Stimulated activated CD4-positive, alpha-beta T cell treated with anti-CD3 and anti-CD28 coated beads, TNF-alpha, amount 100 ng/mL, for 1 hour (primary cell): ENCODE data around the gene SMC2.

ENCODE experiments used
- DNase-seq, 3 donors: peaks; one replicate each; pipeline ENCODE4 v3.0.0-alpha.2; 2020; ENCODE audit warnings: low read depth in 3 of 3, low spot score in 1 of 3

Gene SMC2

DNA sequence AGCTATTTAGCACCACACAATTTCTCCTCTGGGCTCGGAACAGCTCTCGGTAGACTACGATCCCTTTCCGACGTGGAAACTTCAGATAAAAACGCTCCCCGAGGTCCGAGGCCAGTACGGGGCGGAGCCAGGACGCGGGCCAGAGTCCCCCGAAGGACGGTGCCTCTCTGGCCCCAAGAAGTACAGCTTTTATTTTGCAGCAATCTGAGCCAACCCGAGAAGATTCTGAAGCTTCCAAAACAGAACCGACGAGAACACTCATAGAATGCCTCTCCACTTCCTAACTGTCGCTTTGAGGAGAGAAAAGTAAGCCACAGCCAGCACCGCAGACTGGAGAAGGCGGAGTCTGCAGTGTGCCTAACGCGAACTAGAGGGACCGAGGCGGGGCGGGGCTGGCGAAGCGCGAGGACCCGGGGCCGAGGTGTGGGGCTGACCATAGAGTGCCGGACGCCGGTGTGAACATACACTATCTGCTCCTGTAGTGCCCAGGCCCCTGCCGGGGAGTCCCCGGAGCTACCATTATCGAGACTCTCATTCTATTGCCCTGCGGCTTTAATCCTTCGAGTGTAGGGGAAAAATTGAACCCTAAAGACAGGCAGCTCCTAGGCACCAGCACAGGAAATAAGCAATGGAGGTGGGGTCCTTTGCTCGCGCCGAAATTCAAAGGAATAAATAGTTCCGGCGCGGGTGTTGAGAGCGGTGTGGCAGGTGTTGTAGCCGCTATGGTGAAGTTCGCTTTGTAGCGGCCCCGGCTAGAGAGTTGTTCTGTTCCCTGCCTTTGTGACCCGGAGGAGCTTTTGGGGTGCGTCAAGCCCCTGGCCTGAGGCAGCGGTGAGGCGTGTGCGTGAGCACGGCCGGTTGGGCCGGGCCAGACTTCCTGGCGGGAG, at the start of gene SMC2:
SMC2 (plus strand) TSS at position 663 of the 887 bp plus-strand sequence. CDS start 1,076 bp downstream, outside the sequence.
- peak; percentile 80 to 90 (median 88) for DNase-seq

DNA sequence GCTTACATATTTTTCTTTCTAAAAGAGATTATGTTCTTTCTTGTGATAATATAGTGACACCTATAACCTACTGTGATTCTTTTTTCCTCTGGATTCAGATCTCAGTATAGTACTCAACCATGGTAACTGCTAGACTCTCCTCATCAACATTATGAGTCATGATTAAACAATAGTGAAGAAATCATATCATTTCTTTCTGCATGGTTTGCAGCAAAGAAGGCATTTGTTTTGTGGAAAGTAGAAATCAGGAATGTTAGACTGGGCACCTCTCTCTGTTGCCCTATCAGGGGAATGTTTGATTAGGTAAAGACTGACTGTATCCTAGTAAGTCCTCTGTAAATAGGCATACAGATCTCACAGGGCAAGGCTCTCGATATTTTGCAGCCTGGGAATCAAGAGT, 25.6 kb upstream of the SMC2 start:
- DNase-seq: no peak

DNA sequence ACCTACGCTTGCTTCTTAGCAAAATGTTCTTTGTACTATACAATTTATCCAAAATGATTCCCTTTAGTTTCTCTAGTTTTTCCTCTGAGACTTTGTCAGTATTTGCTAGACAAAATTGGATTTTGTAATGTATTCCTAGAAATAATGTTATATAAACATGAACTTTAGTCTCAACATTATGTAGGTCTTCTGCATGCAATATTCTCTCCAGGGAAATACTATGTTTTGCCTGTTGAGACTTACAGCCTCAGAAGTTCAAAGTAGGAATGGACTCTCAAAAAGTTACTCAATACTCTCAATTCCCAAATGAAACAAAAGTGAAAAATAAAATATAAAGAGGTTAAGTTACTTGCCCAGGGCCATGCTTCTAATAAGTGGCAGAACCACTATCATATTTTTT, 24.8 kb upstream of the SMC2 start:
- no peak for DNase-seq

DNA sequence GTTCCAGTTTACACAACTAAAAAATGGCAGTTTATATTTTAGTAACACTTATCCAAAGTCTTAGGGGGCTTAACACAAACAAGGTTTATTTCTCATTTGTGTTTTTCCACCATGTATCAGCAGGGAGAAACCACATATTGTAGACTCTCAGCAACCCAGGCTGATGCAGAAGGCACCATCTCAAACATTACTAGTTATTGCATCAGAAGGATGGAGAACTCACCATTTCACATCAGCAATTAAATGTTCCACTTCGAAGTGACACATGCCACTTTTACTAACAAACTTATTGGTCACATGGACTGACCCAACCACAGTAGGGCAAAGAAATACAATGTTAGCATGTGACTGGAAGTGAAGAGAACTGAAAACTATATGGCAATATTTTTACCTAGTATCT, 22.5 kb upstream of the SMC2 start:
- DNase-seq: no peak

DNA sequence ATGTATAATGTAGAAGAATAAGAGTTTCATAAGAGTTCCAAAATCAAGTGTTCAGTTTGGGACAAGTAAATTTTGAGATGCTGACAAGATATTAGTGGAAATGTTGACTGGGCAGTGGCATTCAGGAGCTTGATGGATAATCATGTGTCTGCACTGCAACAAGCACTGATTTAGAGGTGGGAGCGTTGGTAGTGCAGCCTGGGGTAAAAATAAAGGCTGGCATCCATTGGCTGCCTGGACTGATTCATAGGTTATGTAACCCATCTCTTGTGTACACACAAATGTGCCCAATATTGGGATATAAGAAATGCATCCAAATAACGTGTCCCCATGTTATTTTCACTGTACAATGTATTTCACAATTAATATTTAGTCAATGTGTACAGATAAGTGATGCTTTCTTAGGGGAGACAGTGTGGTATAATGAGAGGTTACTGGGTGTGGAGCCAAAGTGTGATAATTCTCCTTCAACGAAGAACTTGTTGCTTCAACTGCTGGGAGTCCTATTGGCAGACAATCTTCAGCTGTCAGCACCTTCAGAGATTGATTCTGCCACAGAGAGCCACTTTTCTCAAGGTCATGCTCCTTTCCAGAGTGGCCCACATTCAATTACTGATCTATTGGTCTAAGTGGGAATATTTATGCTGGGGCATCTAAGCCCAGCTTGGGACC, 20.9 kb upstream of the SMC2 start:
- DNase-seq: no peak

DNA sequence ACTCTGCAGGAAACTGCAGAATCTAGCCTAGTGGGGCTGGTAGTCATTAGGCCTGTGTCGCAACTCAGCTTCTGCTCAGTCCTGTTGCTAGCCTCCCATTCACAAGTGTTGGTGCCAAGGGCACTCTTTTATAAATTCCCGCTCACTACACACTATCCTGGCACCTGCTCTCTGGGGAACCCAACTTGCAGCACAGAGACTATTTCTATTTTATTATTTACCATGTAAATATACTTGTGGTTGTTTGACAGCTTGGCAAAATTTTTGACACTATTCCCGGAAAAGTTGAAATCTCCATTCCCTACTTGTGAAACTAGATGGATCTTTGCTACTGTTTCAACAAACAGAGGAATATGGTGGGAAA, 20.4 kb upstream of the SMC2 start:
- no peak for DNase-seq

DNA sequence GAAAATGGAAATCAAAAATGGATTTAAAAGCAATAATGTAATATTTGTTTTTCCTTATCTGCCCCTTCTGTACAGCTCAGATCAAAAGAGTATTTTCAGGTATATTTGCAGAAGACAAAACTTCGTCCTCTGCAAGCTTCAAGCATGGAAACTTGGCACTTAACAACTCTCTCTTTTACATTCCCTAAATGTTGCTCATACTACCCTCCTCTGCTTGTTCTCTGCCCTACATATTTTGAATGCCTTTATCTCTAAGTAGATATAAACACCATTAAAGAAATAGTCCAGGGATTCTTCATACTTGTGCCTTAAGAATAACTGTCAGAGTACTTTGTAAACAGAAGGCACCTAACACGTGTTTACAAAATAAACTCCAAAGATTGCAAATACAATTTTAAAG, 19.2 kb upstream of the SMC2 start:
- no peak for DNase-seq

DNA sequence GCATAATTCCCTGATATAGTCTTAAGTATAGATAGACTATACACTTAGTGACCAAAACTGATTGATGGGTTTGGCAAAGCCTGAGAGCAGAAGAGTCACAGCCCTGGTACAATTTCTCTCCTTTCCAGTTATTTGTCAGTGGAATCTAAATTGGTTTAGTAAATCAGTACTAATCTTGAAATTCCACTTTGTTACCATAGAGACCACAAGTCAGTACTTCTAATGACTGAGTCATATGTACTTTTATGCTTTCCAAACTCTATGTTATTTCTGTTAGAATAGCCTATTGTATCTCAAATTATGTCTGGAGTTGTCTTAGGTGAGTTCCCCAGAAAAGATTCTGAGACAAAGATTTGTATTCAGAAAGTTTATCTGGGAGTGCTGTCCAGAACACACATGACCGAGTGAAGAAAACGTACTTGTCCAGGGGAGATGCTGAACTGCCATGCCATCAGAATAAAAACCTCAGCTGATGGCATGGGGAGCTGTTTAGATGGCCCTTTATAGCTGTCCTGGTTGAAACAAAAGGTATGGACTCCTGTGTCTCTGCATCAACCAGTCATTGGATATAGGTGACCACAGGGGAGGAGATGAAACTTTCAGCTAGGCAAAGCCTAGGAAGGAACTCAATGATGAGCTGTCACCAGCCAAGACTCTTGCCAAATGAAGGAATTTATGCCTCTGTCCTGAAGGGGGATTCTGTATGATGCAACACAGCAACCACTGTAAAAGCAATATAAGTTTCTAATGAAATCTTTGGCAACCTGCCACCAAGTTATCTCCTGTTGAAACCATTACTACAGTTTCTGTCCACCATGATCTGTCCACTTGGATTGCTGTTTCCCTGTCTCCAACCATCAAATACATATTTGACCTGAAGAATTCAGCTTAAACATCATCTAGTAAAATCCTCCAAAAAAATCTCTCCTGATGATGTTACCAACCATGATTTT, 18.0 kb upstream of the SMC2 start:
- no peak for DNase-seq

DNA sequence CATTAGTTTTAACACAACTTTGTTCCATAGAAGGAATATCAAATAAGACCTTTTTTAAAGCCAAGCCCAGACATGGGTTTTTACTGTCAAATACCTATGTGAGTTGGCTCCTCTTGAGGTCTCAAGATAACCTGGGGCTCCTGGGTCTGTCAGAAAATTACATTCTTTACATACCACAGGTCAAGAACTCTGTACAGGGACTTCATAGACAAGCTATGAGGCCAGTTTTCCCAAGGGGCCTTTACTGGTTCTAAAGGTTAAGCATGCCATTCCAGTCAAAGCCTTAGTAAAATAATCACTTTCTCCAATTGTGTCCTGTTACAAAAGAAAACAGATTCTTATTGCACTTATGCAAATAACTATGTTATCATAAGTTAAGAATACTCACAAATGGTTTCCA, 15.5 kb upstream of the SMC2 start:
- DNase-seq: no peak

DNA sequence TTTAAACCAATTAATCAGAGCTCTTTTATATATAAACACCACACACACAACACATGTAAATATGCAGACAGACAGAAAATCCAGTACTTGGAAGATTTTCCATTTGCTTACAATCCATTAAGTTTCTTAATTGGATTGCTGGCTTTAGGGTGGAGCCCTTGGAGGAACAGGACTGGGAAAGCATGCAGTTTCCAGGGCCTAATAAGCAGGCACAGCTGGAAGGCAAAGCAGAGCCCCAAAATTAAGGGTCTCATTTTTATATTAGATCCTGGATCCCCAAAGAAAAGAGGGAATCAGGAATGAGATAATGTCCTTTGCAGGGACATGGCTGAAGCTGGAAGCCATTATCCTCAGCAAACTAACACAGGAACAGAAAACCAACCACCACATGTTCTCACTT, 13.1 kb upstream of the SMC2 start:
- no peak for DNase-seq

DNA sequence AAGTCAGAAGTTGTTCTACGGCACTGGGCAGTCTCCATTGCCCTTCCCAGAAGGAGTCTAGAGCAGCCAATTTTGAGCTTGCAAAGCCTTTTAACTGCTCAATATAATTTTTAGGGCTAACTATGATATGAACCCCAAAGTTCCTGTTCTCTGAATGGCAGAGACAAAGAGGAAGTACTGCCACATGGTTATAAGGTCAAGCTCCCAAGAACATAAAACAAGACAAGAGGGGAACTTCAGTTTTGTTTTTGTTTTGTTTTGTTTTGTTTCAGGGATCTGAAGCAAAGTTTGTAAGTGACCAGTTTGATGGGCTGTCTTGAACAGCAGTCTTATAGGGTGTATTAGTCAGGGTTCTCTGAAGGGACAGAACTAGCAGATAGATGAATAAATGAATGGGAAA, 11.9 kb upstream of the SMC2 start:
- DNase-seq: no peak

DNA sequence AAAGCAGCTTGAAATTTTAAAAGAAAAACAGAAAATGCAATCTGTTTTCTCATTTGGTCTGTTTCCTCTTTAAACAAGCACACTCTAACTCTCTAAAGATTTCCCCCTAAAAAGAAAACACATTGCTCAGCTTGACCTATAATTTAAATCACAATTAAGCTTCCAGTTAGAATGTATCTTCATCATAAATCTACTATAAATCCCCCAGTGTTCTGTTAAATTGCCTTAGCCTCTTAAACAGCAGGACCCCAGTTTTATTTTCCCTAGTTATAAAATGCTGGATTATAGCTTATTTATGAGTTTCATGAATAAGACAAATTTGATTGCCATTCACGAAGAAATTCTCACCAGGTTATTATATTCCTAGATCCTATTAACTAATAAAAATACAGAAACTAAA, 8.6 kb upstream of the SMC2 start:
- no peak for DNase-seq

DNA sequence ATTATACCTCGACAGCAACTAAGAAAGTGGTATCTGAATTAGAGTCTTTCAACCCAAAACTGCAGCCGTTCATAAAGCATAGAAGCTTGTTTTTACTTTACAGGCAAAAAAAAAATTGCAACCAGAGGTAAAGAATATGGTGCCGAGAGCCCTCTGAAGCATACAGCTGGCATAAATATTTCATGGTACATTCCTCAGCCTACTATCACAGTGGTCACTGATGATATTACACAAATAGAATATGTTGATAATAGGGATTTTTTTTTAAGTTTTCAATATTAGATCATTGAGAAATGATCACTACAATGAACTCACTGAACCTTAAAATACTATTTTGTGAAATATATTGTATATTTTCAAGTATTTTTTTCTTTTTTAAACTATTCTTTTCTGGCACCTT, 6.2 kb upstream of the SMC2 start:
- DNase-seq: no peak

DNA sequence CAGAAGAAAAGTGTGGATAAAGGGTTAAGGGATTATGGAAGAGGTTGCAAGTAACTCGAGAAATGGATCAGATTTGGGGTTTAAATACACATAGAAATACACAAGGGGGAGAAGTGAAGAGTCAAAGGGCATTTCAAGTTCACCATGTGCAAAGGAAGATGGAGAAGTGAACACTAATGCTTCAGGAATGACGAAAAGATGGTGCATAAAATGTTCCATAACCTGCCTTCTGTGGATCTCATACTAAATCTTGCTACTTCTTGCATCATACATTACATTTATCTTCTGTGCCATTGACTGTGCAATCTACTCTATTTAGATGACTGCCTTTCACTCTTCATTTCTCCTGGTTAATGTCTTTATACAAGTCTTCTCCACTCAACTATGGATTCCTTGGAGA, 5.7 kb upstream of the SMC2 start:
- no peak for DNase-seq

DNA sequence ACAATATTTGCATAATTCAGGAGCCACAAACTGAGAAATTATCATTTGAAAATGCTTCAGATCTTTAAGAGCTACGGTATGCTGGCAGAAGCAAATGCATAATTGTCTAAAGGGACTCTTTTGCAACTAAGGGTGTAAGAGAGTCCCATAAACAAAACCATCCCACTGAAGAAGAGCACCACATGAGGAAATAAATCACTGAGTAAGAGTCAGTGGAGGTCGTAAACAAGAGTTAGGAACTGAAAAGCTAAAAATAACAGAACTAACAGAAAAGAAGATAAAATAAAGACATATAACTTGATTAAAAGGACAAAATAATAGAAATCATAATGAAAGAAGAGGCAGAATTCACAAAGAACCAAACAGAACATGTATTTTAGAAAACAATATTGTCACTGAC, 3.5 kb upstream of the SMC2 start:
- DNase-seq: no peak

DNA sequence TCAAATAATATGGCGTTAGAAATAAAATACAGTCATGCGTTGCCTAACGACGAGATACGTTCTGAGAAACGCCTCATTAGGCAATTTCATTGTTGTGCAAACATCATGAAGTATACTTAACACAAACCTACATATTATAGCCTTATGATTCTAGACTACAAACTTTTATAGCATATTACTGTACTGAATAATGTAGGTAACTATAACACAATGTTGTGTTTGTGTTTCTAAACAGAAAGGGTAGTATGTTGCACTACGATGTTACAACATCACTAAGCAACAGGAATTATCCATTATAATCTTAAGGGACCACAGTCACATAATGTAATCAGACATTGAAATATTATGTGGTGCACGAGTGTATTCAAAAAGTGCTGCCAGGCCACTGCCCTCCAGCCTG, 3.0 kb upstream of the SMC2 start:
- no peak for DNase-seq

DNA sequence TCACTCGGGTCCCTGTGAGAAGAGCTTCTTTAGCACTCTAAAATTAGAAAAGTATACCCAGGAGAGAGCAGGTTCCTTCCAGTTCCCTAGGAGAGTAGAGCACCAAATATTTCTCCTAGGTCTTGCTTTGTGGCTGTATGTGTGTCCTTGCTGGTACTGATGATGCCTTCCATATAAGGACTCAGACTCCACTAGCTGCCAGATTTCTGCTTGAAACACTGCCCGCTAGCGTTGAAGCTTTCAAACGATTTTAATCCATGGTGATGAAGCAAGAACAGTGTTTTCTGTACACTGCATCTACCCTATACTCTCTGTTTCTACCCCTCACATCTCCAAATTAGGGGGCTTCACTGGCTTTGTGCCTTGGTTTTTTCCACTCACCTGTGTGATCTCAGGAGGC, 2.4 kb upstream of the SMC2 start:
- no peak for DNase-seq

DNA sequence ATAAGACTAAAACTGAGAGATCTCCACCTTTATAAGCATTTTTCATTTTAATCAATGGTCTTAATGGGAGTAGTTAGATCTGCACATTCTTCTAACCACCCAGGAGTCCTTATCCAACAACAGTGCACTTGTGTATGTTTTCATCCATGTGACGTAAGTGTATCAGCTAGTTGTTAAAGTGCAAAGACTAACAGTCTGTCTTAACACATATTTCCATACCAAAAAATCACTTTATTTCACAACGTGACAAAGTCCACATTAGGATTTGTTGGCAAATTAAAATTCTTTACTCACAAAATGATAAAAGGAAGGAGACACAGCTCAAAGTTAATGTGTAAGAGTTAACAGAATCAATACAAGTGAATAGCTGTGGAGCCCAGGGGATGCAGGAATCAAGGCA, 1.9 kb upstream of the SMC2 start:
- DNase-seq: no peak

DNA sequence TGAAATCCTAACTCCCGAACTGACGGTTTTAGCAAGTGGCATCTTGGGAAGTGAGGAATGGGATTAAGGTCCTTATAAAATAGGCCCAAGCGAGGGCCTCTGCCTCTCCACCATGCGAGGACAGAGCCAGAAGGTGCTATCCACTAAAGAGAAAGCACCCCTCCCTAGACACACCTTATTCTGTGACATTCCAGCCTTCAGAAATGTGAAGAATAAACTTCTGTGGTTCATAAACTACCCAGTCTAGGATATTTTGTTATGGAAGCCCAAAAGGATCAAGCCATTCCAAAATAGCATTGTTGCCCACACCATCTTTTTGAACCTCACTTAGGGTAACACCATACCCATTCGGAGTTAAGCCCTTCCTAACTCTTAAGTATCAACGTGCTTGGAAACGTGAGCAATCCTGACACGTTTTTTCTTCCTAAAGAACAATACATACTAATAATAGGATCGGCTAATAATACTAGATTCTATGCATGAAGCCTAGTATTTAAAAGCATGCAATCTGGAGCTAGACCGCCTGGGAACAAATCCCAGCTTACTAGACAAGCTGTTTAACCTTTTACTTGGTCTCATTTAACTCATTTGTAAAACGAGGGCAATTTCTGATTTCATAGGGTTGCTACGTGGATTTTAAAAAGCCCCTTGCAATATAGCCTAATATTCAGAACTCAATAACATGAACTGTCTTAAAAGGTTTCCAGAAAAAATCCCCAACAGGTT, 1.1 kb upstream of the SMC2 start:
- no peak for DNase-seq

DNA sequence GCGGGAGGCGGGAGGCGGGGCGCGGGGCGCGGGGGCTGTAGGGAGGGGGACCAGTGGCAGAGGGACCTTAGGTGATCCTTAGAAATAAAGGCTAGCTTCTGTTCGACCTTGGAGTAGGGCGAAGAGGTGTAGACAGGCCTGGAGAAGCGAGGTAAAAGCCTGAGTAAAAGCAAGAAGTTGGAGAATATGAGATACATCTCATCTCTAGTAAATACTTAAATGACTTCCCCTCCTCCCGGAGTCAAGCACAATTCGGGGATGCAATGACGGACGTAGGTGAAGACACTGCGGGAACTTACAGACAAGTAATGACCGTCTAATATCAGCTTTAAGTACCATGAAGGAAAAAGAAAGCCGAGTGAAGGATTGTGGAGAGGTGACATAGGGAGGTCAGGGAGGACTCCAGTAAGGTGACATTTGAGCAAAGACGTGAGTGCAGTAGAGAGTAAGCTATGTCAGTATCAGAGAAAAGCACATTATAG, 466 bp downstream of the SMC2 start:
- DNase-seq: no peak

DNA sequence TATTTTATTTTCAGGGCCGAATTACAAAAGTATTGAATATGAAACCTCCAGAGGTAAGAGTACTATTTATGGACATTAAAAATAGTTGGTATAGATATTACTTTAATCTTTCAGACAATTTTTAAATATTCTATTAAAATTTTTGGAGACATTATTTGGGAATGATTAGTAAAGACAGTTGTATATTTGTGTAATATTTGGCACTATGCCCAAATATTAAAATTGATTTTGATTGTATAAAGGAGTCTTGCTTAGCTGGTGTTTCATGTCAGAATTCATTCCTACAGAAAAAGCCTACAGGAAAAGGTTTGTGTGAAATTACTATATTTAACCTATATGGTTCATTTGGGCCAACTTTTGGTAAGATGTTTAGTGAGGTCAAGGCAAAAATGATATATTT, 5.5 kb downstream of the SMC2 start:
- no peak for DNase-seq
